ENCODE data around the gene COL9A1. TPM values are rescaled to one million over a fixed set of nuclear protein-coding genes. Genes with fewer than 3 reads are reported as not detected.

Gene COL9A1
- total RNA-seq, 1 experiment from 2014 or later = not detected

DNA sequence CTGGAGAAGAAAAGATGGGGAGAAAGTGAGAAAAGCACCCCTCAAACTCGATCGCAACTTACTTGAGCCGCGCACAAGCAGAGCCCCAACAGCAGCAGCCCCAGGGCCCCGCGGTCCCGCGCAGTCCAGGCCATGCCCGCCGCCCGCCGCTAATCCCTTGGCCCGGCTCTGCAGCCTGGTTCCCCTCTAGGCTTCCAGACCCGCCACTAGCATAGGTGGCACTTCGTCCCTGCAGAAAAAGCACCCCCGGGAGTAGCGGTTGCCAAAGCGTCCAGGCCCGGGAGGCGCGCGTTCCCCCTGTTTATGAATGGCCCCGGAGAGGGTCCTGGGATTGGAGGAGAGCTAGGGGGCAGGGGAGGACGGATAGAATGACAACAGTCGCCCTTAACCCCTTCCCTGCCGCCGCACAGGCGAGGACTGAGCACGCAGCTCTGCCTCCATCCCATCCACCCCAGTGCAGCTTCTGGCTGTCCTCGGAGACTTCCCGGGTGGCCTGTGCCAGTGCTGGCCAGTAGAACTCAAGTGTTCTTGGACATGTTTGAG lies 19.9 kb downstream of the COL9A1 start:
- Histone ChIP-seq H3K9me3 (ENCODE audit: control insufficient read depth, insufficient read depth, low read depth, low read length) (no peaks in the 10 kb centered on the region), H3K36me3 (ENCODE audit: control insufficient read depth, insufficient read depth, low read length) (no peaks in the 10 kb centered on the region; the same call in 1 of the 2 replicates), H3K4me3 (ENCODE audit: low read depth in 2 of 2, low read length in 2 of 2) (no peak overlapping the region), H3K27me3 (ENCODE audit: control insufficient read depth, insufficient read depth, low read length) (peaks cover 34% of the 10 kb centered on the region), H3K27ac (ENCODE audit: low read length) (no peak overlapping the region), H3K4me1 (ENCODE audit: control insufficient read depth, insufficient read depth, low read length) (no peaks in the 10 kb centered on the region; the same call in 1 of the 2 replicates)
- ChIA-PET CTCF (no interaction called here), POLR2A (no interaction called here)
- ATAC-seq (0 out of 2 replicates have a peak, but pooled peaks have one; percentile 12), DNase-seq (ENCODE audit: low read depth, low spot score) (no peak)
- no TSS peak for BruUV-seq (replicated peaks)
- in situ Hi-C loops (cut with HindIII; ENCODE audit: low pct_unique_long_range_greater_than_20kb, low sequenced_read_pairs) = no loop called here
- intact Hi-C loops (cut with micrococcal nuclease; ENCODE audit: unreplicated experiment) = no loop called here
- no peak for TF ChIP-seq TCF7L2 (IDR thresholded peaks at IDR 0.05; ENCODE audit: low read depth, low read length)
- TF ChIP-seq, protein P1, sequence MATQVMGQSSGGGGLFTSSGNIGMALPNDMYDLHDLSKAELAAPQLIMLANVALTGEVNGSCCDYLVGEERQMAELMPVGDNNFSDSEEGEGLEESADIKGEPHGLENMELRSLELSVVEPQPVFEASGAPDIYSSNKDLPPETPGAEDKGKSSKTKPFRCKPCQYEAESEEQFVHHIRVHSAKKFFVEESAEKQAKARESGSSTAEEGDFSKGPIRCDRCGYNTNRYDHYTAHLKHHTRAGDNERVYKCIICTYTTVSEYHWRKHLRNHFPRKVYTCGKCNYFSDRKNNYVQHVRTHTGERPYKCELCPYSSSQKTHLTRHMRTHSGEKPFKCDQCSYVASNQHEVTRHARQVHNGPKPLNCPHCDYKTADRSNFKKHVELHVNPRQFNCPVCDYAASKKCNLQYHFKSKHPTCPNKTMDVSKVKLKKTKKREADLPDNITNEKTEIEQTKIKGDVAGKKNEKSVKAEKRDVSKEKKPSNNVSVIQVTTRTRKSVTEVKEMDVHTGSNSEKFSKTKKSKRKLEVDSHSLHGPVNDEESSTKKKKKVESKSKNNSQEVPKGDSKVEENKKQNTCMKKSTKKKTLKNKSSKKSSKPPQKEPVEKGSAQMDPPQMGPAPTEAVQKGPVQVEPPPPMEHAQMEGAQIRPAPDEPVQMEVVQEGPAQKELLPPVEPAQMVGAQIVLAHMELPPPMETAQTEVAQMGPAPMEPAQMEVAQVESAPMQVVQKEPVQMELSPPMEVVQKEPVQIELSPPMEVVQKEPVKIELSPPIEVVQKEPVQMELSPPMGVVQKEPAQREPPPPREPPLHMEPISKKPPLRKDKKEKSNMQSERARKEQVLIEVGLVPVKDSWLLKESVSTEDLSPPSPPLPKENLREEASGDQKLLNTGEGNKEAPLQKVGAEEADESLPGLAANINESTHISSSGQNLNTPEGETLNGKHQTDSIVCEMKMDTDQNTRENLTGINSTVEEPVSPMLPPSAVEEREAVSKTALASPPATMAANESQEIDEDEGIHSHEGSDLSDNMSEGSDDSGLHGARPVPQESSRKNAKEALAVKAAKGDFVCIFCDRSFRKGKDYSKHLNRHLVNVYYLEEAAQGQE (IDR thresholded peaks at IDR 0.05; ENCODE audit: insufficient read depth in 1 of 2, low read depth in 2 of 2, low read length in 1 of 2) = no peak
- TF ChIP-seq, protein P2, sequence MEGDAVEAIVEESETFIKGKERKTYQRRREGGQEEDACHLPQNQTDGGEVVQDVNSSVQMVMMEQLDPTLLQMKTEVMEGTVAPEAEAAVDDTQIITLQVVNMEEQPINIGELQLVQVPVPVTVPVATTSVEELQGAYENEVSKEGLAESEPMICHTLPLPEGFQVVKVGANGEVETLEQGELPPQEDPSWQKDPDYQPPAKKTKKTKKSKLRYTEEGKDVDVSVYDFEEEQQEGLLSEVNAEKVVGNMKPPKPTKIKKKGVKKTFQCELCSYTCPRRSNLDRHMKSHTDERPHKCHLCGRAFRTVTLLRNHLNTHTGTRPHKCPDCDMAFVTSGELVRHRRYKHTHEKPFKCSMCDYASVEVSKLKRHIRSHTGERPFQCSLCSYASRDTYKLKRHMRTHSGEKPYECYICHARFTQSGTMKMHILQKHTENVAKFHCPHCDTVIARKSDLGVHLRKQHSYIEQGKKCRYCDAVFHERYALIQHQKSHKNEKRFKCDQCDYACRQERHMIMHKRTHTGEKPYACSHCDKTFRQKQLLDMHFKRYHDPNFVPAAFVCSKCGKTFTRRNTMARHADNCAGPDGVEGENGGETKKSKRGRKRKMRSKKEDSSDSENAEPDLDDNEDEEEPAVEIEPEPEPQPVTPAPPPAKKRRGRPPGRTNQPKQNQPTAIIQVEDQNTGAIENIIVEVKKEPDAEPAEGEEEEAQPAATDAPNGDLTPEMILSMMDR (IDR thresholded peaks at IDR 0.05) = no peak
- TF ChIP-seq POLR2AphosphoS5 (IDR thresholded peaks at IDR 0.05; ENCODE audit: low read depth, low read length) = no peak
- no peak for TF ChIP-seq SIN3A (IDR thresholded peaks at IDR 0.05; ENCODE audit: borderline replicate concordance, insufficient read depth, low read depth, low read length)

DNA sequence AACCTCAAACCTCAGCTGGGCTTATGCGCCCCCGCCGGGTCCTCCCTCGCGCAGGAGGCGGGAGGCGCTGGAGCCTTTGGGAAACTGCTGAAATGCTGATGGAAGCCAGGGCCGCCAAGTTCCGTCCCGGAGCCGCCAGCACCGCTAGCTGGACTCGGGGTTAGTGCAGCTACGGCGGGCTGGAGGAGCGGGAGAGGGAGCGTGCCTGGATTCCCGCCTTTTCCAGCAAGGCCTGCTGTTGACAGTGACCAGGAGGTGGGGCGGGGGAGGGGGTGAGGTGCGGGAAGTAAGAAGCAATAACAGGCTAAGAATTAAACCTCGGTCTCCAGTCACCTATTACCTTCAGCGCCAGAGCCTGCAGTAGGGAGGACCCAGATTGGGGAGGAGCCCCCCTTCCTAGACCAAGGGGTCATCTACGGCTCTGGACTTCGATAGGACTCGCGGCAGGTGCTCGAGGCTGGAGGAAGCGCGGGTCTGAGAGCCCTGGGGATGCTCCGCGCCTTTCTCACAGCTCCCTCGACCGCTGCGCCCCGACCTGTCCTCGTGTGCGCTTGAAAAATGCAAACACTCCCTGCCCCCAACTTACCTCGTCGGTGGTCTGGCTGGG lies 20.5 kb downstream of the COL9A1 start:
- intact Hi-C loops (cut with micrococcal nuclease; ENCODE audit: unreplicated experiment) (no loop called here), in situ Hi-C loops (cut with HindIII; ENCODE audit: low pct_unique_long_range_greater_than_20kb, low sequenced_read_pairs) (no loop called here)
- Histone ChIP-seq H3K36me3 (ENCODE audit: control insufficient read depth, insufficient read depth, low read length) (no peaks in the 10 kb centered on the region; the same call in 1 of the 2 replicates), H3K4me3 (ENCODE audit: low read depth in 2 of 2, low read length in 2 of 2) (no peak overlapping the region), H3K27me3 (ENCODE audit: control insufficient read depth, insufficient read depth, low read length) (peaks cover 33% of the 10 kb centered on the region), H3K9me3 (ENCODE audit: control insufficient read depth, insufficient read depth, low read depth, low read length) (no peaks in the 10 kb centered on the region), H3K4me1 (ENCODE audit: control insufficient read depth, insufficient read depth, low read length) (no peaks in the 10 kb centered on the region; the same call in 1 of the 2 replicates), H3K27ac (ENCODE audit: low read length) (no peak overlapping the region)
- ATAC-seq (no peak; the same call in 1 of the 2 replicates), DNase-seq (ENCODE audit: low read depth, low spot score) (no peak)
- TF ChIP-seq, protein P2 (IDR thresholded peaks at IDR 0.05) = no peak
- TF ChIP-seq POLR2AphosphoS5 (IDR thresholded peaks at IDR 0.05; ENCODE audit: low read depth, low read length) (no peak), TCF7L2 (IDR thresholded peaks at IDR 0.05; ENCODE audit: low read depth, low read length) (no peak), SIN3A (IDR thresholded peaks at IDR 0.05; ENCODE audit: borderline replicate concordance, insufficient read depth, low read depth, low read length) (no peak)
- TF ChIP-seq, protein P1 (IDR thresholded peaks at IDR 0.05; ENCODE audit: insufficient read depth in 1 of 2, low read depth in 2 of 2, low read length in 1 of 2) = no peak
- ChIA-PET CTCF (no interaction called here), POLR2A (no interaction called here)
- BruUV-seq (replicated peaks) = no TSS peak
